Activated naive CD8-positive, alpha-beta T cell (primary cell): ENCODE measurements around the gene SSBP4.
"Not testable (repeated sequence)": the region's sequence is repeated elsewhere in the genome, so short reads cannot be mapped to it uniquely, and the experiment has no call there.

ENCODE experiments used
- H3K27ac Mint-ChIP-seq: one replicate; pipeline ENCODE4 v1.8.0; 2021; ENCODE audit warnings: mixed read lengths
- H3K27me3 Mint-ChIP-seq: one replicate; pipeline ENCODE4 v1.8.0; 2021; ENCODE audit warnings: mixed read lengths
- H3K36me3 Mint-ChIP-seq: one replicate; pipeline ENCODE4 v1.8.0; 2021; ENCODE audit warnings: mixed read lengths
- H3K4me1 Mint-ChIP-seq: one replicate; pipeline ENCODE4 v1.8.0; 2021; ENCODE audit warnings: low read depth, mixed read lengths
- H3K4me3 Mint-ChIP-seq: one replicate; pipeline ENCODE4 v1.8.0; 2021; ENCODE audit warnings: mild to moderate bottlenecking, mixed read lengths
- H3K9me3 Mint-ChIP-seq: one replicate; pipeline ENCODE4 v1.8.0; 2021; ENCODE audit warnings: low read depth, mixed read lengths

SSBP4 gene

DNA sequence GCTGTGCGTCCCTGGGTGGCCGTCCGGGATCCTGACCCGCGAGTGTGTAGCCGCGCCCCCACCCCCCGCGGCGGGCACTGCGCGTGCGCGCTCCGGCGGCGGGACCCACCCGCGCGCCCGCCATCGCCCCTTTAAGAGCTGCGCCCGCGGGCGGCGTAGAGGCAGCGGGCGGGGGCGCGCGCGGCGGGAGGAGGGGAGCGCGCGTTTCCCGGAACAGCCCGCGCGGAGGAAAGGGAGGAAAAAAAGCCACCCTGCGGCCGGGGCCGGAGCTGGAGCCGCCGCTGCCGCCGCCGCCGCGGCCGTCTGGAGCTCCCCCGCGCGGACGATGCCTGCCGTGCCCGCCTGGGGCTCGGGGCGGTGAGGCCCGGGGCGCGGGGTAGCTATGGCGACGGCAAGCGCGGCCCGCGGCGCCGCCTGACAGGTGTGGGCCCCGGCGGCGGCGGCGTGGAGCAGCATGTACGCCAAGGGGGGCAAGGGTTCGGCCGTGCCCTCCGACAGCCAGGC, at the start of gene SSBP4:
SSBP4 (plus strand) TSS at position 204 of the 504 bp plus-strand sequence; CDS start at position 455, 251 bp downstream.
- peak within 1 kb of the TSS; percentile 68 for H3K27ac Mint-ChIP-seq

GRCh38 chr19:18373407-18373891, 45.7 kb upstream of the SSBP4 start:
- H3K27ac Mint-ChIP-seq = no peak overlapping the region

More for the DNA sequence above, at the start of gene SSBP4:
- Mint-ChIP-seq H3K4me1 (peaks cover 63% of the 10 kb centered on the region), H3K4me3 (peak within 1 kb of the TSS; percentile 93), H3K36me3 (no peaks in the 10 kb centered on the region), H3K9me3 (no peaks in the 10 kb centered on the region), H3K27me3 (no peaks in the 10 kb centered on the region)

DNA sequence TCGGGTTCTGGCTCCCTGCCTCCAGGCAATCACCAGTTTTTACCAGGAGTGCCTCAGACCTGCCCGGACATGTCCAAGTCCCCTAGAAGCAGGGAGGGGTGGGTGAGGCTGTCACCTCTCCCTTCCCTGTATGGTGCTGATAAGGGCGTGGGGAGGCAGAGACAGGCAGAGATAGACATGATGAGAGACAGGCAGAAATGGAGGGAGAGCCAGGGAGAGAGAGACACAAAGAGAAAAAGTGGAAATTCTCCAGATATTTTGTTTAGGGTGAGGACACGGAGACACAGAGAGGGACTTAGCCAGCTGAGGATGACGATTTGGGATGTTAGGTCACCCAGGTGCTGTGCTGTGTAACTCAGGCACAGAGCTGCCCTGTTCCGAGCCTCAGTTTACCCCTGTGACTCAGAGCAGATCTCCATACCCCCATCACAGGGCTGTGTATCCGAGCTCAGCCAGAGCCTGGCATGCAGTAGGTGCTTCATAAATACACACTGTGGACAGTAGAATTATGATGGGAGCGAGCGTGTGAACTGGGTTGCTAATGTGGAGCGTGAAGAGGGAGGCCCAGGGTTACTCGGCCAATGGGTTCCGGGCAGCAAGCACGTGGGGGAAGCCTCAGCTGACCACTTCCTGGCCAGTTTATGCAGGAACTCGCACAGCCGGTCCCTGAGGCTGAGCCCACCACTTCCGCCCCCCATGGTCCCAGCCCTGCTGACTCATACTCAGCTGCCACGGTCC, 45.1 kb upstream of the SSBP4 start:
- H3K36me3 Mint-ChIP-seq = no peaks in the 10 kb centered on the region
- peak overlapping the region; percentile 61 for H3K27ac Mint-ChIP-seq
- no peaks in the 10 kb centered on the region for H3K9me3 Mint-ChIP-seq
- peaks cover 9% of the 10 kb centered on the region for H3K4me1 Mint-ChIP-seq
- peak overlapping the region; percentile 13 for H3K4me3 Mint-ChIP-seq
- H3K27me3 Mint-ChIP-seq = peaks cover 2% of the 10 kb centered on the region

More at GRCh38 chr19:18373407-18373891, 45.7 kb upstream of the SSBP4 start:
- H3K9me3 Mint-ChIP-seq = no peaks in the 10 kb centered on the region
- H3K4me3 Mint-ChIP-seq = no peak overlapping the region
- H3K27me3 Mint-ChIP-seq = peaks cover 2% of the 10 kb centered on the region
- H3K4me1 Mint-ChIP-seq = peaks cover 9% of the 10 kb centered on the region
- no peaks in the 10 kb centered on the region for H3K36me3 Mint-ChIP-seq

GRCh38 chr19:18377026-18377425, 42.2 kb upstream of the SSBP4 start:
- H3K27me3 Mint-ChIP-seq = peaks cover 4% of the 10 kb centered on the region
- no peak overlapping the region for H3K27ac Mint-ChIP-seq
- peaks cover 9% of the 10 kb centered on the region for H3K4me1 Mint-ChIP-seq
- no peaks in the 10 kb centered on the region for H3K36me3 Mint-ChIP-seq
- H3K9me3 Mint-ChIP-seq = no peaks in the 10 kb centered on the region
- no peak overlapping the region for H3K4me3 Mint-ChIP-seq

DNA sequence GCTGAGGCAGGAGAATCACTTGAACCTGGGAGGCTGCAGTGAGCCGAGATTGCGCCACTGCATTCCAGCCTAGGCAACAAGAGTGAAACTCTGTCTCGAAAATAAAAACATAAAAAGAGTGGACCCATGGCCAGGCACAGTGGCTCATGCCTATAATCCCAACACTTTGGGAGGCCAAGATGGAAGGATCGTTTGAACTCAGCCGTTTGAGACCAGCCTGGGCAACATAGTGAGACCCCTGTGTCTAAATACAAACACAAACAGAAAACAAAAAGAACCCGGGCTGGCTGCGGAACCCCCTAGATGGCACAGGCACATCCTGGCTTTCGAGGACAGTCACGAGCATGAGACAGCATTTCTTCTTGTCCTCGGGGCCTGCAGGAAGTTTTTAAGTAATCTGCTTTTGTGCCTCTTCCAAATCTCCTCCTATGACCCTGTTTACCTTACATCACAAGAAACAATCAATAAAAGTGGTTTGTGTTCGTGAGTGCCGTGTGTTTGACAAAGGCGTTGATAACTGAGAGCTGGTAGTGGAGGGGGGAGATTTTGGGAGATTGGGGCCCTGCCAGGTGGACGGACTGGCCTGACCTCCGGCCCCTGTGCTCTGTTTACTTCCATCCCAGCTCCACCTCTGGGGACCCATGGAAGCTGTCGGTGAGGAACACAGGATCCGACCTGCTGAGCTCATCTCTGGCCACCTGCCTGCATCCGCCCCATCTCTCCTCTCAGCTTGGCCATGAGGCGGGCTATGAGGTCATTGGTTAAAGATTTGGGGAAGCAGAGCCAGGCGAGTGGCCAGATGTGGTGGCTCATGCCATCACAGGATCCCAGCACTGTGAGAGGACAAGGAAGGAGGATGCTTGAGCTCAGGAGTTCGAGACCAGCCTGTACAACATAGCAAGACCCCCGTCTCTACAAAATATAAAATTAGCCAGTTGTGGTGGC, 39.1 kb upstream of the SSBP4 start:
- Mint-ChIP-seq H3K9me3 (no peaks in the 10 kb centered on the region), H3K4me1 (no peaks in the 10 kb centered on the region), H3K36me3 (no peaks in the 10 kb centered on the region), H3K27ac (no peak overlapping the region), H3K27me3 (peaks cover 5% of the 10 kb centered on the region), H3K4me3 (no peak overlapping the region)

DNA sequence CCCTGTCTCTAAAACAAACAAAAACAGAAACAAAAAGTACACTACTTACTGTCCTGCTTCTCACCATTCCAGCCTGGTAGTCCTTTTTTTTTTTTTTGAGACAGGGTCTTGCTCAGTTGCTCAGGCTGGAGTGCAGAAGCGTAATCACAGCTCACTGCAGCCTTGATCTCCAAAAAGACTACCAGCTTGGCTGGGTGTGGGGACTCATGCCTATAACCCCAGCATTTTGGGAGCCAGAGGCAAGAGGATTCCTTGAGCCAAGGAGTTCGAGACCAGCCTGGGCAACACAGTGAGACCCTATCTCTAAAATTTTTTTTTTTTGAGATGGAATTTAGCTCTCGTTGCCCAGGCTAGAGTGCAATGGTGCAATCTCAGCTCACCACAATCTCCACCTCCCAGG, 38.4 kb upstream of the SSBP4 start:
- Mint-ChIP-seq H3K27ac (no peak overlapping the region), H3K4me1 (no peaks in the 10 kb centered on the region)

DNA sequence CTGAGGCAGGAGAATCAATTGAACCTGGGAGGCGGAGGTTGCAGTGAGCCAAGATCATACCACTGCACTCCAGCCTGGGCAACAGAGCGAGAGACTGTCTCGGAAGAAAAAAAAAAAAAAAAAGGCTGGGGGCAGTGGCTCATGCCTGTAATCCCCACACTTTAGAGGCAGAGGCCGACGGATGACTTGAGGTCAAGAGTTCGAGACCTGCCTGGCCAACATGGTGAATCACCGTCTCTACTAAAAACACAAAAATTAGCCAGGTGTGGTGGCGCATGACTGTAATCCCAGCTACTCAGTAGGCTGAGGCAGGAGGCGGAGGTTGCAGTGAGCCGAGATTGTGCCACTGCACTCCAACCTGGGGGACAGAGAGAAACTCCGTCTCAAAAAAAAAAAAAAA, 35.6 kb upstream of the SSBP4 start:
- peaks cover 15% of the 10 kb centered on the region for H3K27me3 Mint-ChIP-seq
- H3K36me3 Mint-ChIP-seq, H3K27ac Mint-ChIP-seq, H3K9me3 Mint-ChIP-seq, H3K4me1 Mint-ChIP-seq, H3K4me3 Mint-ChIP-seq: not testable (repeated sequence)

More for the DNA sequence above, 38.4 kb upstream of the SSBP4 start:
- Mint-ChIP-seq H3K36me3 (no peaks in the 10 kb centered on the region), H3K27me3 (peaks cover 5% of the 10 kb centered on the region), H3K9me3 (no peaks in the 10 kb centered on the region), H3K4me3 (no peak overlapping the region)

DNA sequence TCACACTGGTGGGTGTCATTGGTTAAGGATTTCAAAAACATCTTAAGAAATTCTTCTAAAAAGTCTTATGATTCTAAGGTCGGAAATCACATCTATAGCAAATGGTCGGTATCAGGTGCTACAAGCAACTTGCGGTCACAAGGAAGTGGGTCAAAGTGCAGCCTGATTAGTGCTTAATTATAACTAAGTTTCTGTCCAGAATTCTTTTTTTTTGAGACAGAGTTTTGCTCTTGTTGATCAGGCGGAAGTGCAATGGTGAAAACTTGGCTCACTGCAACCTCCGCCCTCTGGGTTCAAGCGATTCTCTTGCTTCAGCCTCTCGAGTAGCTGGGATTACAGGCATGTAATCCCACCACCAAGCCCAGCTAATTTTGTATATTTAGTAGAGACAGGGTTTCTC, 34.4 kb upstream of the SSBP4 start:
- Mint-ChIP-seq H3K4me3 (no peak overlapping the region), H3K9me3 (no peaks in the 10 kb centered on the region), H3K27me3 (peaks cover 18% of the 10 kb centered on the region), H3K36me3 (no peaks in the 10 kb centered on the region), H3K4me1 (peaks cover 4% of the 10 kb centered on the region), H3K27ac (no peak overlapping the region)

DNA sequence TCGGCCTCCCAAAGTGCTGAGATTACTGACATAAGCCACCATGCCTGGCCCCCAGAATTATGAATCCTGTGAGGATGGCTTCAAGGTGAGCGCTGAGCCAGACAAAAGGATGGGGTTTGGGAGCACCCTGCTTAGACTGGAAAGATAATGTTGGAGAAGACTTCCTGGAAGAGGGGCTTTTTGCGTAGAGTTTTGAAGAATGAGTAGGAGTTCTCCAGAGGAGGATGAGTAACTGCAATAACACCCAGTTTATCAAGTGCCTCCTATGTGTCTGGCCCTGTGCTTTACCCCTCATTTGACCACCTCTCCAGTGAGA, 33.9 kb upstream of the SSBP4 start:
- H3K4me1 Mint-ChIP-seq = peaks cover 4% of the 10 kb centered on the region
- no peak overlapping the region for H3K27ac Mint-ChIP-seq
- peaks cover 19% of the 10 kb centered on the region for H3K27me3 Mint-ChIP-seq
- no peaks in the 10 kb centered on the region for H3K9me3 Mint-ChIP-seq
- H3K36me3 Mint-ChIP-seq = no peaks in the 10 kb centered on the region
- H3K4me3 Mint-ChIP-seq = no peak overlapping the region

- no peak within 1 kb of the TSS for H3K27ac Mint-ChIP-seq
- no peak within 1 kb of the TSS for H3K4me3 Mint-ChIP-seq
- H3K27me3 Mint-ChIP-seq = peaks cover 22% of the 10 kb centered on the region
- H3K9me3 Mint-ChIP-seq = no peaks in the 10 kb centered on the region
- H3K36me3 Mint-ChIP-seq = no peaks in the 10 kb centered on the region
- peaks cover 4% of the 10 kb centered on the region for H3K4me1 Mint-ChIP-seq
Measured at GRCh38 chr19:18385675-18386542, 33.3 kb upstream of the SSBP4 start, which contains the start of gene GDF15. Gene GDF15 (plus strand): TSS chr19:18386158. CDS start chr19:18386190, 32 bp downstream.

GRCh38 chr19:18386543-18387271, 32.5 kb upstream of the SSBP4 start:
- Mint-ChIP-seq H3K4me1 (peaks cover 4% of the 10 kb centered on the region), H3K4me3 (no peak overlapping the region), H3K27ac (no peak overlapping the region), H3K36me3 (no peaks in the 10 kb centered on the region), H3K9me3 (no peaks in the 10 kb centered on the region), H3K27me3 (peaks cover 23% of the 10 kb centered on the region)

DNA sequence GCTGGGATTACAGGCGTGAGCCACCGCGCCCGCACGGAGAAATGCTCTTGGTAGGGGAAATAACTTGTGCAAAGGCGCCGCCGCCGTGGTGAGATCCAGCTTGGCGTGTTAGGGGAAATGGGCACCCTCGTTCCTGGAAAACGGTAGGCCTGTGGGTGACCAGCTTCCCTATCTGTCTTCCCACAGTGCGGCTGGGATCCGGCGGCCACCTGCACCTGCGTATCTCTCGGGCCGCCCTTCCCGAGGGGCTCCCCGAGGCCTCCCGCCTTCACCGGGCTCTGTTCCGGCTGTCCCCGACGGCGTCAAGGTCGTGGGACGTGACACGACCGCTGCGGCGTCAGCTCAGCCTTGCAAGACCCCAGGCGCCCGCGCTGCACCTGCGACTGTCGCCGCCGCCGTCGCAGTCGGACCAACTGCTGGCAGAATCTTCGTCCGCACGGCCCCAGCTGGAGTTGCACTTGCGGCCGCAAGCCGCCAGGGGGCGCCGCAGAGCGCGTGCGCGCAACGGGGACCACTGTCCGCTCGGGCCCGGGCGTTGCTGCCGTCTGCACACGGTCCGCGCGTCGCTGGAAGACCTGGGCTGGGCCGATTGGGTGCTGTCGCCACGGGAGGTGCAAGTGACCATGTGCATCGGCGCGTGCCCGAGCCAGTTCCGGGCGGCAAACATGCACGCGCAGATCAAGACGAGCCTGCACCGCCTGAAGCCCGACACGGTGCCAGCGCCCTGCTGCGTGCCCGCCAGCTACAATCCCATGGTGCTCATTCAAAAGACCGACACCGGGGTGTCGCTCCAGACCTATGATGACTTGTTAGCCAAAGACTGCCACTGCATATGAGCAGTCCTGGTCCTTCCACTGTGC, 30.9 kb upstream of the SSBP4 start:
- Mint-ChIP-seq H3K4me1 (peaks cover 4% of the 10 kb centered on the region), H3K27me3 (peaks cover 23% of the 10 kb centered on the region), H3K9me3 (no peaks in the 10 kb centered on the region), H3K4me3 (peak overlapping the region; percentile 75), H3K27ac (no peak overlapping the region), H3K36me3 (no peaks in the 10 kb centered on the region)
